Measurements from ENCODE around the gene MYO9A.

The MYO9A gene

DNA sequence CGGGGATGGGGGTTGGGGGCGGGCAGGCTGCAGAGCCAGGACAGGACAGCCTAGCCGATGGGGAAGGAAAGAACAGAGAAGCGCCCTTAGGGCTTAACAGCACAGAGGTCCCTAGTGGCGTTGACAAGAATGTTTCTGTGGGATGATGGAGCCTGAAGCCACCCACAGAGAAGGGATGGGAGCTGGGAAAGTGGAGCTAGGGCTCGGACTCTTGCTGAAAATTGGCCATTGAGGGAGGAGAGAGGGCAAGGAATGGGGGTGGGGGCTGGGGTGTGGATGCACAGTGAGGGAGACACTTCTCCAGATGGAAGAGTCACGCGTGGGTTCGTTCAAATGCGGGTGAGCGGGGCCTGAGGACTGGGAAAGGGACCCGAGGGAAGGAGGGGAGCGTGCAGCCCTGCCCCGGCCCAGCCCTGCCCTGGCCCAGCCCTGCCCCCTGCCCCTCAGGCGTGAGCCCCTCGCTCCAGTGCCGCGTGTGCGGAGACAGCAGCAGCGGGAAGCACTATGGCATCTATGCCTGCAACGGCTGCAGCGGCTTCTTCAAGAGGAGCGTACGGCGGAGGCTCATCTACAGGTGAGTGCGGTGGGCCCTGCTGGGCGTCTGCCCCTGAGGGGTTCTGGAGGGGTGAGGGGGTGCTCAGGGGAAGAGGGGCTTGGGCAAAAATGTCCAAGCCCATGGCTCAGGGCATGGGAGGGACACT is 306.8 kb downstream of the MYO9A start:
- H2BK5ac ChIP-seq (ENCODE audit: low read length): no peak overlapping the region
- H2AK5ac ChIP-seq (ENCODE audit: low read length): no peak overlapping the region
- no peaks in the 10 kb centered on the region for H3K27me3 ChIP-seq (ENCODE audit: insufficient read depth, low read length, poor library complexity)
- H3K56ac ChIP-seq (ENCODE audit: low read length): no peak overlapping the region
- no peak overlapping the region for H2BK15ac ChIP-seq (replicated peaks; ENCODE audit: low read depth)
- H3K4me2 ChIP-seq (ENCODE audit: low read length): no peak overlapping the region
- no peak overlapping the region for H4K5ac ChIP-seq (ENCODE audit: low read length)
- no peak overlapping the region for H3K27ac ChIP-seq (ENCODE audit: low read depth, low read length)
- no peaks in the 10 kb centered on the region for H3K79me1 ChIP-seq (ENCODE audit: low read length)
- H3K79me2 ChIP-seq (ENCODE audit: control insufficient read depth, insufficient read depth, low read length): no peaks in the 10 kb centered on the region
- no peak overlapping the region for H3K4me3 ChIP-seq (ENCODE audit: low read length)
- peak; percentile 43 for DNase-seq
- no peak overlapping the region for H3K9ac ChIP-seq (ENCODE audit: low read length)
- H3K4ac ChIP-seq (ENCODE audit: low read depth, low read length): no peak overlapping the region
- WGBS (ENCODE audit: extremely low coverage, insufficient coverage, low lambda C conversion rate): no CpG with 5 or more reads among the region's 27 CpGs
- no peak overlapping the region for H2BK120ac ChIP-seq (ENCODE audit: low read depth, low read length)
- no peak overlapping the region for H3K23ac ChIP-seq (ENCODE audit: low read length)
- H4K8ac ChIP-seq (ENCODE audit: low read depth, low read length): no peak overlapping the region
- peaks cover 13% of the 10 kb centered on the region for H3K4me1 ChIP-seq (ENCODE audit: control insufficient read depth, low read depth, low read length)
- no peaks in the 10 kb centered on the region for H3K36me3 ChIP-seq (ENCODE audit: control insufficient read depth, insufficient read depth, low read length)
- no peak overlapping the region for H3K18ac ChIP-seq (ENCODE audit: low read length)

DNA sequence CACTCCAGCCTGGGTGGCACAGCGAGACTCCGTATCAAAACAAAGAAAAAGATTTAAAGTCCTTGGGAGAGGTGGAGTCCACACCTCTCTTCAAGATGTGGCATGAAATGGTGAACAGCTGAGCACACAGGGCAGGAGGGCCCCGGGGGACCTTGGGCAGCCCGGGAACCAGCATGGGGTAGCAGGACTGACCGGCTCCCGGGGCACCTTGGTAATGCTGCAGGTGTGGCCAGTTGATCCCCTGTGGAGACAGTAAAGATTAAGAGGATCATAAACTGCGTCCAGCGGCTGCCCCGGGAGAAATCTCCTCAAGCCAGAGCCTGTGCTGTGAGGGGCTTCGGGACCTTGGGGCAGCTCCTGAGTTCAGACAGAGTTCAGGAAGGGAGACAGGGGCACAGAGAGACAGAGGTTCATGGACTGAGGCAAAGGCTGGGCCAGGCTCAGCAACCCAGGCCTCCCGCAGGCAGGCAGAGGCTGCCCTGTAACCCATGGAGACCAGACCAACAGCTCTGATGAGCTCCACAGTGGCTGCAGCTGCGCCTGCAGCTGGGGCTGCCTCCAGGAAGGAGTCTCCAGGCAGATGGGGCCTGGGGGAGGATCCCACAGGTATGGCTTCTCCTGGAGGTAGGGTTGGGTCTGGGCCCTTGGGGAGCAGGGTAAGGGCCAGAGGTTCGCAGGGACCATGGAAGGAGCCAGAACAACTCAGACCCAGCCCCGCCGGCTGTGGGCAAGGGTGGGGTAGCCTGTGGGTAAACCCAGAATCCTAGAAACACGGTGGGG is 307.5 kb downstream of the MYO9A start, which contains the start of gene NR2E3:
Gene NR2E3, plus strand, starts transcription at position 299 of the 780 bp plus-strand sequence. Its CDS starts 190 bp downstream, at position 489.
- H4K8ac ChIP-seq (ENCODE audit: low read depth, low read length): no peak within 1 kb of the TSS
- peak; percentile 46 for DNase-seq
- H2BK120ac ChIP-seq (ENCODE audit: low read depth, low read length): no peak within 1 kb of the TSS
- no peak within 1 kb of the TSS for H3K4ac ChIP-seq (ENCODE audit: low read depth, low read length)
- WGBS (ENCODE audit: extremely low coverage, insufficient coverage, low lambda C conversion rate): no CpG with 5 or more reads among the region's 16 CpGs
- H3K27me3 ChIP-seq (ENCODE audit: insufficient read depth, low read length, poor library complexity): no peaks in the 10 kb centered on the region
- peaks cover 13% of the 10 kb centered on the region for H3K4me1 ChIP-seq (ENCODE audit: control insufficient read depth, low read depth, low read length)
- H3K27ac ChIP-seq (ENCODE audit: low read depth, low read length): no peak within 1 kb of the TSS
- no peak within 1 kb of the TSS for H3K9ac ChIP-seq (ENCODE audit: low read length)
- no peak within 1 kb of the TSS for H3K18ac ChIP-seq (ENCODE audit: low read length)
- H3K36me3 ChIP-seq (ENCODE audit: control insufficient read depth, insufficient read depth, low read length): no peaks in the 10 kb centered on the region
- no peak within 1 kb of the TSS for H3K4me3 ChIP-seq (ENCODE audit: low read length)
- no peak within 1 kb of the TSS for H3K4me2 ChIP-seq (ENCODE audit: low read length)
- no peaks in the 10 kb centered on the region for H3K79me1 ChIP-seq (ENCODE audit: low read length)
- H2BK15ac ChIP-seq (replicated peaks; ENCODE audit: low read depth): no peak within 1 kb of the TSS
- peak within 1 kb of the TSS; percentile 66 for H3K23ac ChIP-seq (ENCODE audit: low read length)
- H3K56ac ChIP-seq (ENCODE audit: low read length): no peak within 1 kb of the TSS
- H3K79me2 ChIP-seq (ENCODE audit: control insufficient read depth, insufficient read depth, low read length): no peaks in the 10 kb centered on the region
- no peak within 1 kb of the TSS for H2BK5ac ChIP-seq (ENCODE audit: low read length)
- no peak within 1 kb of the TSS for H2AK5ac ChIP-seq (ENCODE audit: low read length)
- H4K5ac ChIP-seq (ENCODE audit: low read length): no peak within 1 kb of the TSS

DNA sequence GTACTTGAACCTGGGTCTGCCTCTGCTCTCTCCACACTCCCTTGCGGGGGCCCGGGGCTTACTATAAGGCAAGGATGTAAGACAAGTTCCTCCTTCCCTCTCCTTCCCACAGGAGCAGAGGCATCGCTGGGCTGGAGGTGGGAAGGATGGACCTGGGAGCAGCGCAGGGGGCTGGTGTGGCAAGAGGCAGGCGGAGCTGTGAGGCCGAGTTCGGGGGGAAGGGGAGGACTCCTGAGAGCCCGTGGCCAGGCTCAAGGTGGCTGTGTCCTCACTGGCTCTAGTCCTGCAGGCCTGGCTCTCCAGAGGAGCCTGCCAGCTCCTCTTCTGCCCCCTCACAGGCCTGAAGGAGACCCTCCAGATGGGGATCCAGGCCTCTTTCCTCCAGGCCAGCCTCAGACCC is 308.6 kb downstream of the MYO9A start:
- Histone ChIP-seq H3K27ac (ENCODE audit: low read depth, low read length) (no peak overlapping the region), H3K23ac (ENCODE audit: low read length) (no peak overlapping the region), H4K8ac (ENCODE audit: low read depth, low read length) (no peak overlapping the region), H2BK120ac (ENCODE audit: low read depth, low read length) (no peak overlapping the region), H2BK15ac (replicated peaks; ENCODE audit: low read depth) (no peak overlapping the region), H3K4ac (ENCODE audit: low read depth, low read length) (no peak overlapping the region), H3K56ac (ENCODE audit: low read length) (no peak overlapping the region), H4K5ac (ENCODE audit: low read length) (no peak overlapping the region), H3K9ac (ENCODE audit: low read length) (no peak overlapping the region), H3K36me3 (ENCODE audit: control insufficient read depth, insufficient read depth, low read length) (no peaks in the 10 kb centered on the region), H3K4me2 (ENCODE audit: low read length) (no peak overlapping the region), H2BK5ac (ENCODE audit: low read length) (no peak overlapping the region), H3K18ac (ENCODE audit: low read length) (no peak overlapping the region), H3K27me3 (ENCODE audit: insufficient read depth, low read length, poor library complexity) (no peaks in the 10 kb centered on the region), H3K4me1 (ENCODE audit: control insufficient read depth, low read depth, low read length) (peaks cover 13% of the 10 kb centered on the region), H3K79me1 (ENCODE audit: low read length) (no peaks in the 10 kb centered on the region), H2AK5ac (ENCODE audit: low read length) (no peak overlapping the region), H3K4me3 (ENCODE audit: low read length) (no peak overlapping the region), H3K79me2 (ENCODE audit: control insufficient read depth, insufficient read depth, low read length) (no peaks in the 10 kb centered on the region)
- DNase-seq: no peak
- no CpG with 5 or more reads among the region's 8 CpGs for WGBS (ENCODE audit: extremely low coverage, insufficient coverage, low lambda C conversion rate)

DNA sequence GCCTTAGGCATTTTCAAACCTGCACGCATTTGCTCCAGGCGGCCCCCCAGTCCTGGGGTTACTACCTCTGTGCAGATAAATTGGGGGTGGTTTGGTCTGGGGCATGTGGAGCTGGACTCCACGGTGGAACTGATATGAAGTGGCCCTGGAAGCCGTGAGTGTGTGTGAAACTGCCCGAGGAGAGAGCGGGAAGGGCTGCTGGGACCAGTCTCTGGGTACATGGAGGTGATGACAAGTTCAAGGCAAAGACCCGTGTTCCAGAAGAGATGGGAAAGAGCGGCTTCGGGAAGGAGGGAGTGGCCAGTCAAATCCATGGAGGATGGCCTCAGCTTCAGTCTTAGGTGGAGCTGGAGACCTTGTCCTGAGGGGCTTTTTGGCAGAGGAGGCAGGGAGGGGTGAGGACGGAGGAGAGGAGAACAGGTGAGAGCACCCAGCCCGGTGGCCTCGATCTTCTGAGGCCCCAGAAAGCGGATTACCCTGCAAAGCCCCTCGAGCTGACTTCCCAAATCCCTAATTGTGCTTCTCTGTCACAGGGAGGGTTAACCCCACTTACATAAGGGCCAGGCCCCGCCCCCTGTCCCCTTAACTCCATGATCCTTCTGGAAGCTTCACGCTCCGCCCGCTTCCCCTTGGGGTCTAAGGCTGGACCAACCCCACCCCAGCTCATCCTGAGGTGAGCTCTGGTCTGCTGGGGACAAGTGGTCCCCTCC is 309.5 kb downstream of the MYO9A start:
- H3K27me3 ChIP-seq (ENCODE audit: insufficient read depth, low read length, poor library complexity): no peaks in the 10 kb centered on the region
- DNase-seq: no peak

DNA sequence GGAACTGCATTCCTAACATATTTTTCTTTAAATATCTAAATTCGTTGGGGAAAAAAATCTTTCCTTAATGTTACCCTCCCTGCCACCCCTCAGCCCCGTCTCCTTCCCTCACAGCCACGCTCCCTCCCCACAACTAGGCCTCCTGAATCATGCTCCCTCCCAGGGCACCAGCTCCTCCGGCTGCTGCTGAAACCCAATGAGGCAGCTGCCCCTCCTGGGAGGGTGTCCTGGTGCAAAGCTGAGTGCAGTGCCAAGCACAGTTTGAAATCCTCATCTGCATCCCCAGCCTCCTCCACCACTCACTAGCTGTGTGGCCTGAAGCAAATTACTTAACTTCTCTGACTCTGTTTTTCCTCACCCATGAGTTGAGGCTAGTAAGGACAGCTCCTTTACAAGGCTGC is 310.3 kb downstream of the MYO9A start:
- Histone ChIP-seq H3K4me3 (ENCODE audit: low read length) (no peak overlapping the region), H4K8ac (ENCODE audit: low read depth, low read length) (no peak overlapping the region), H2AK5ac (ENCODE audit: low read length) (peak overlapping the region; percentile 8), H2BK15ac (replicated peaks; ENCODE audit: low read depth) (no peak overlapping the region), H3K9ac (ENCODE audit: low read length) (no peak overlapping the region), H2BK120ac (ENCODE audit: low read depth, low read length) (no peak overlapping the region), H4K5ac (ENCODE audit: low read length) (no peak overlapping the region), H3K36me3 (ENCODE audit: control insufficient read depth, insufficient read depth, low read length) (no peaks in the 10 kb centered on the region), H2BK5ac (ENCODE audit: low read length) (no peak overlapping the region), H3K27ac (ENCODE audit: low read depth, low read length) (no peak overlapping the region), H3K27me3 (ENCODE audit: insufficient read depth, low read length, poor library complexity) (no peaks in the 10 kb centered on the region), H3K79me1 (ENCODE audit: low read length) (no peaks in the 10 kb centered on the region), H3K4ac (ENCODE audit: low read depth, low read length) (no peak overlapping the region), H3K23ac (ENCODE audit: low read length) (no peak overlapping the region), H3K79me2 (ENCODE audit: control insufficient read depth, insufficient read depth, low read length) (no peaks in the 10 kb centered on the region), H3K18ac (ENCODE audit: low read length) (no peak overlapping the region), H3K4me1 (ENCODE audit: control insufficient read depth, low read depth, low read length) (peaks cover 13% of the 10 kb centered on the region), H3K4me2 (ENCODE audit: low read length) (peak overlapping the region; percentile 52), H3K56ac (ENCODE audit: low read length) (peak overlapping the region; percentile 78)
- no CpG with 5 or more reads among the region's 4 CpGs for WGBS (ENCODE audit: extremely low coverage, insufficient coverage, low lambda C conversion rate)
- DNase-seq: peak; percentile 42

More for the DNA sequence above, 309.5 kb downstream of the MYO9A start:
- H2BK5ac ChIP-seq (ENCODE audit: low read length): no peak overlapping the region
- no peaks in the 10 kb centered on the region for H3K79me1 ChIP-seq (ENCODE audit: low read length)
- no peak overlapping the region for H3K27ac ChIP-seq (ENCODE audit: low read depth, low read length)
- H3K4me3 ChIP-seq (ENCODE audit: low read length): no peak overlapping the region
- no peak overlapping the region for H3K9ac ChIP-seq (ENCODE audit: low read length)
- H3K18ac ChIP-seq (ENCODE audit: low read length): no peak overlapping the region
- H3K79me2 ChIP-seq (ENCODE audit: control insufficient read depth, insufficient read depth, low read length): no peaks in the 10 kb centered on the region
- WGBS (ENCODE audit: extremely low coverage, insufficient coverage, low lambda C conversion rate): no CpG with 5 or more reads among the region's 18 CpGs
- no peak overlapping the region for H4K8ac ChIP-seq (ENCODE audit: low read depth, low read length)
- peak overlapping the region; percentile 20 for H3K56ac ChIP-seq (ENCODE audit: low read length)
- no peak overlapping the region for H3K4me2 ChIP-seq (ENCODE audit: low read length)
- no peak overlapping the region for H3K4ac ChIP-seq (ENCODE audit: low read depth, low read length)
- no peak overlapping the region for H2BK15ac ChIP-seq (replicated peaks; ENCODE audit: low read depth)
- no peaks in the 10 kb centered on the region for H3K36me3 ChIP-seq (ENCODE audit: control insufficient read depth, insufficient read depth, low read length)
- no peak overlapping the region for H2BK120ac ChIP-seq (ENCODE audit: low read depth, low read length)
- no peak overlapping the region for H3K23ac ChIP-seq (ENCODE audit: low read length)
- H3K4me1 ChIP-seq (ENCODE audit: control insufficient read depth, low read depth, low read length): peaks cover 13% of the 10 kb centered on the region
- H2AK5ac ChIP-seq (ENCODE audit: low read length): no peak overlapping the region
- no peak overlapping the region for H4K5ac ChIP-seq (ENCODE audit: low read length)

Measured in mesendoderm (in vitro differentiated cells).